ENCODE measurements around the gene SLC43A1.
"Not testable (repeated sequence)": the region's sequence is repeated elsewhere in the genome, so short reads cannot be mapped to it uniquely, and the experiment has no call there.

SLC43A1 gene

GRCh38 chr11:57461841-57462489 is 53.5 kb downstream of the SLC43A1 start:
- FAIRE-seq (no peak), DNase-seq (ENCODE audit: low spot score) (no peak)

DNA sequence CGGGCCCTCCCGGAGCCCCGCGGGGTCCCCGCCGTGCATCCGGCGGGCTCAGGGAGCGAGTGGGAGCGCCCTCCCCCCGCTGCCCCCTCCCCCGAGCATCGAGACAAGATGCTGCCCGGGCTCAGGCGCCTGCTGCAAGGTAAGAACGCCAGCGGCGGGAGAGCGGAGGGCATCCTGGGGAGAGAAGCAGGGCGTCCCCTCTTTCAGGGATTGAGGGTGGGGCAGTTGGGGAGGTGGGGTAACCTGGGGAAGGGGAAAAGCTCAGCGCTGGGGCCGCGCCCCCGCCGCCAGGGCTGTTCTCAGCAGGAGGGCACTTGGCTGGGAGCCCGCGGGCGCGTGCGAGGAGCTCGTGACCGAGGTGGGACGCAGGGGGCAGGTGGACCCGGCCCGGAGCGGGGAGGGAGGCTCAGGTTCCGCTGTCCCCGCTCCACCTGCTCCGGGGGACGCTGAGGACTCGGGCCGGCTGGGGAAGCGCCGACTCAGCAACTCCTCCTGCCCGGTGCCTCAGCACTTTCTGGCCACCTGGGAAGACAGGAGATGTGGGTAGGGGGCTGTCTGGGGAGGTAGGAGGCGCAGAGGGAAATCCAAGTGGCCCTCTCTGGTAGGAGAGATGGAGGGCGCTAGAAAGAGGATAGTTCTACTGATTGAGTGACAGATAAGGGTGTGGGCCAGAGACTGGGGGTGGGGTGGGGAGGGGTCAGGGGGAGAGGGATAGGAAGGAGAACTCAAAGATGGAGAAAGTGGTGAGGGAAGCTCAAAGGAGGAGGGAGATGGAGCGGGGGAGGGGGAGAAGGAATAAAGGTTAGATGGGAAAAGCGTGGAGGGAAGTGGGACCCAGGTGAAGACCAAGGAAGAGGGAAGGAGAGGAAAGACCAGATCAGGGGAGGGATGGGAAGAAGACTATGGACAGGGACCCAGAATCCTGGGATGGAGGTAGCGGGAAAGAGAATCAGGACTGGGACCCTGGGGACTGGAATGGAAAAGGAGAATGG is 54.4 kb downstream of the SLC43A1 start:
- DNase-seq (ENCODE audit: low spot score) = peak; percentile 30
- no peak for FAIRE-seq

DNA sequence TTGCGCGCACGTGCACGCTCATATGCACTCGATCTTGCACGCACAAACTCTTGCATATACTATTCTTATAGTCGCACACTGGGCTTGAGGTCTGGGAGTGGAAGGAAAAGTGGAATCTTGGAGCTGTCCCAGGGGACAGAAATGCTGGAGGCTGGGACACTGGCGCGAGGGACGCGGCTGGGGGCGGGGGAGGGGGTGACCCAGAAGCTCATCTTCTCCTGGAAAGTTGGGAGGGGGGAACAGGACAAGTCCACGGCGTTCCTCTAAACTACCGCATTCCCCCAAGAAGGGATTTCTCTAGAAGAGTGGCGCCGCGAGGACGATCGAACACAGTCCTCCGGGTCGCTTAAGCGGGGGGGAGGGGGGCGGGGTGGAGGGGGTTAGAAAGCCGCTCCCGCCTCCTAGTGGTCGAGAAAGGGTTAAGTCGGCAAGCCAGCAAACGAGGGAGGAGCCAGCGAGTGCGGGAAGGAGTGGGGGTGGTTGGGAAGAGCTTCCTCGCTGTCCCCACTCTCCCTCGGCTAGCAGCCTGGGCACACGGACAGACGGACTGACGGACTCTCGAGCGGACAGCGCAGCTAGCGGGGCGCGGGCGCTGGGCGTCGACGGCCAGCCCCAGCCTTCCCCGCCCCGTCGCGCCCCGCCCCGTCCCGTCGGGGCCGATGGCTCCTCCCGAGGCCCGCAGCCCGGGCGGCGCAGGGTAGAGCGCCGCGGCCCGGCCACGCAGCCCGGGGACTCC is 55.3 kb downstream of the SLC43A1 start, which contains the start of gene RTN4RL2:
RTN4RL2 (plus strand) TSS at position 507 of the 736 bp plus-strand sequence. CDS start 338 bp downstream, outside the sequence.
- DNase-seq (ENCODE audit: low spot score) (peak; percentile 84), FAIRE-seq (peak; percentile 69)

GRCh38 chr11:57459164-57460021 is 56.1 kb downstream of the SLC43A1 start:
- DNase-seq (ENCODE audit: low spot score) (peak; percentile 36), FAIRE-seq (no peak)

DNA sequence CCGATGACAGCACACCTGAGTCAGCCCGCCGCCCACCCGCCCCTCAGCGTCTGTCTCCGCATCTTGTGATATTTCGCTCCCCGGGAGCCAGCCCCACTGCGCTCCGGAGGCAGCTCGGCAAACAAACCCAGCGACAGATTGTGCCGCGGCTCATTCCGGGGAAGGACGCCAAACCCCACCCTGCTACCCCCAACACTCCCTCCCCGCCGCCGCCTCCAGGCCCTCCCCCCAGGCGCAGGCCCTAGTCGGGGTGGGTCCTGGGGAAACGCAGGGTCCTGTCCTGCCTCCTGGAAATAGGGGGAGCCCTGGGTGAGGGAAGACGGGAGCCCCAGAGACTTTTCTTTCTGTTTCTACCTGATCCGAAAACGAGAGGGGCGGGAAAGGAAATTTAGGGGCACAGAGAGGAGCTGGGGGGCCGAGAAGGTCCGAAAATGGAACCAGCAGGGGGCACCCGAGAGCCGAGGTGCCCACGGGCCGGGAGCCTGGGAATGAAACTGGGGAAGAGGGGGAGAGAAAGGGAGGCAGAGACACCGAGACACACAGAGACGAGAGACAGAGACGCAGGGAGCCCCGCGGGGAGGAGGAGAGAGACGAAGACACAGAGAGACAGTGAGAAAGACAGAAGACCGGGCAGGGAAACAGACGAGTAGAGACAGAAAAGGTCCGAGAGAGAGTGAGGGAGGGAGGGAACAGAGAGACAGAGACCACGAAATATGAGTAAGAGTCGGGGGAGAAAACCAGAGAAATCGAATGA is 56.9 kb downstream of the SLC43A1 start:
- no peak for FAIRE-seq

DNA sequence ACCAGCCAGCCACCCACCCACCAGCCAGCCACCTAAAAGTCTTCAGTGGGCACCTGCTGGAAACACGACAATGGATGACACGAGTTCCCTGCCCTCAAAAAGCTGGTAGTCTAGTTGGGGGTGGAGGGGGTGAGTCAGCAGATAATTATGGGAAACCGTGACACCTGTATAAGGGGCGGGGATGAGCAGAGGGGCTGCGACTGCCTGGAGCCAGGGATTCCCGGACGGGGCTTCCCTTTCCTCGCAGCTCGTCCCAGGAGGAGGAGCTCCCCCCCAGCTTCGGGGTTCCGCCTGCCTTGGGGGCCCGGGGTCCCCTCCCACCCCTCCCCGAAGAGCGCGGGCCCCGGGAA is 57.5 kb downstream of the SLC43A1 start:
- FAIRE-seq (no peak), DNase-seq (ENCODE audit: low spot score) (peak; percentile 39)

More for the DNA sequence above, 56.9 kb downstream of the SLC43A1 start:
- DNase-seq (ENCODE audit: low spot score) = peak; percentile 72

- no peak for FAIRE-seq
Observed at GRCh38 chr11:57457643-57458023, 57.9 kb downstream of the SLC43A1 start.

GRCh38 chr11:57456960-57457642 is 58.4 kb downstream of the SLC43A1 start:
- FAIRE-seq (no peak), DNase-seq (ENCODE audit: low spot score) (peak; percentile 79)

More at GRCh38 chr11:57457643-57458023, 57.9 kb downstream of the SLC43A1 start:
- DNase-seq (ENCODE audit: low spot score) = no peak

DNA sequence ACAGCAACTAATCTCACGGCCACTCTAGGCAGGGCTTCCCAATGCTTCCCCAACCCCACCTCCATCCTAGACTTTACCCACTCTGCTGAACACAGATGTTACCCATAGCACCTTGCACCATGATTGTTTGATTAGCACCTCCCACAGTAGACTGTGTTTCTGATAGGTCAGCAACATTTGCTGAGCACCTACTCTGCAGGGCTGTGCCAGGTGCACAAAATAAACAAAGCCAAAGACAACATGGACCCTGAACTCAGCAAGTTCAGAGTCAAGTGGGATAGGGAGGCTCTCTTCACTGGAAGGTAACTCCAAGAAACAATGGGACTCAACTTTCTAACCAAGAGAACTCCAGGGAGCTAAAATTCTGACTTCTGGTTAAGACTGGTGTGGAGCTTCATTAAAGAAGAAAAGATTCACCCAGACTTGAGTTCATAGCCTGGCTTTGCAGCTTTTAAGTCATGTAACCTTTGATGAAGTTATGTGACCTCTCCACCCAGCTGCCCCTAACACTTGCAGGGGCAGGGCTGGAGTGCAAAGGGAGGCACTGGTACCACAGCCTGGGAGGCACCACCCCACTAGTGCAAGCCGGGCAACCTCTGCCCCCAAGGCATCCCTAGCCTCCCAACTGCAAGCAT is 61.8 kb downstream of the SLC43A1 start:
- peak; percentile 52 for FAIRE-seq
- no peak for DNase-seq (ENCODE audit: low spot score)

- DNase-seq (ENCODE audit: low spot score) = no peak
- no peak for FAIRE-seq
Observed at GRCh38 chr11:57446055-57446454, 69.4 kb downstream of the SLC43A1 start.

- FAIRE-seq; DNase-seq (ENCODE audit: low spot score): not testable (repeated sequence)
Observed at GRCh38 chr11:57445122-57445394, 70.4 kb downstream of the SLC43A1 start.

- DNase-seq (ENCODE audit: low spot score) = peak; percentile 58
- FAIRE-seq = no peak
Observed at GRCh38 chr11:57444362-57445121, 71.0 kb downstream of the SLC43A1 start.

GRCh38 chr11:57440744-57441414 is 74.6 kb downstream of the SLC43A1 start:
- DNase-seq (ENCODE audit: low spot score) = no peak
- no peak for FAIRE-seq

- FAIRE-seq (no peak), DNase-seq (ENCODE audit: low spot score) (no peak)
Observed at GRCh38 chr11:57439786-57440185, 75.7 kb downstream of the SLC43A1 start.

GRCh38 chr11:57438345-57439285 is 76.9 kb downstream of the SLC43A1 start:
- DNase-seq (ENCODE audit: low spot score) = no peak
- FAIRE-seq = no peak

DNA sequence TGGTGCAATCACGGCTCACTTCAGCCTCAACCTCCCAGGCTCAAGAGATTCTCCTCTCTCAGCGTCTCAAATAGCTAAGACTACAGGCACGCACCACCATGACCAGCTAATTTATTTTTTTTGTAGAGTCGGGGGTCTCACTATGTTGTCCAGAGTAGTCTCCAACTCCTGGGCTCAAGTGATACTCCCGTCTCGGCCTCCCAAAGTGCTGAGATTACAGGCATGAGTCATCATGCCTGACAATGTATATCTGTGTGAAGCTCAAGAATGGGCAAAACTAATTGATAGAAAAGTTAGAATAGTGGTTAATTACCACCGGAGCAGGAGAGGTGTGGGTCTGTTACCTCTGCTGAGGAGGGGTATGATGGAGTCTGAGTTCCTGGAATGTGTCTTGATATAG is 79.5 kb downstream of the SLC43A1 start:
- no peak for FAIRE-seq
- DNase-seq (ENCODE audit: low spot score) = no peak
